Right lobe of liver (tissue), 4 donors: Measurements from ENCODE around the gene PBXIP1.

Experiments
- POLR2A ChIP-seq: fragments of 450-650 bp; IDR thresholded peaks from one replicate; pipeline ENCODE4 v1.6.1; 2017; ENCODE audit warnings: antibody characterized with exemption, mild to moderate bottlenecking
- TF ChIP-seq, protein P1 (sequence below), 4 donors: fragments of 200-600 bp in 3 of 4; fragments of 450-650 bp in 1 of 4; IDR thresholded peaks; one replicate each; pipeline versions ENCODE4 v1.5.1 to v1.8.0; 2016 to 2022; ENCODE audit warnings: antibody characterized with exemption in 4 of 4, mild to moderate bottlenecking in 2 of 4
- donor health status: DM: no; HTN: no; CAD: no.
- donor health status: DM: no; HTN: no; CAD: no.
- donor health status: DM: no; HTN: yes; CAD: no.

GRCh38 chr1:154908937-154909336 is 47.0 kb downstream of the PBXIP1 start:
- TF ChIP-seq POLR2A = no peak
- TF ChIP-seq, protein P1, sequence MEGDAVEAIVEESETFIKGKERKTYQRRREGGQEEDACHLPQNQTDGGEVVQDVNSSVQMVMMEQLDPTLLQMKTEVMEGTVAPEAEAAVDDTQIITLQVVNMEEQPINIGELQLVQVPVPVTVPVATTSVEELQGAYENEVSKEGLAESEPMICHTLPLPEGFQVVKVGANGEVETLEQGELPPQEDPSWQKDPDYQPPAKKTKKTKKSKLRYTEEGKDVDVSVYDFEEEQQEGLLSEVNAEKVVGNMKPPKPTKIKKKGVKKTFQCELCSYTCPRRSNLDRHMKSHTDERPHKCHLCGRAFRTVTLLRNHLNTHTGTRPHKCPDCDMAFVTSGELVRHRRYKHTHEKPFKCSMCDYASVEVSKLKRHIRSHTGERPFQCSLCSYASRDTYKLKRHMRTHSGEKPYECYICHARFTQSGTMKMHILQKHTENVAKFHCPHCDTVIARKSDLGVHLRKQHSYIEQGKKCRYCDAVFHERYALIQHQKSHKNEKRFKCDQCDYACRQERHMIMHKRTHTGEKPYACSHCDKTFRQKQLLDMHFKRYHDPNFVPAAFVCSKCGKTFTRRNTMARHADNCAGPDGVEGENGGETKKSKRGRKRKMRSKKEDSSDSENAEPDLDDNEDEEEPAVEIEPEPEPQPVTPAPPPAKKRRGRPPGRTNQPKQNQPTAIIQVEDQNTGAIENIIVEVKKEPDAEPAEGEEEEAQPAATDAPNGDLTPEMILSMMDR (IDR thresholded peaks at IDR 0.05) = no peak
